Embryonic facial prominence (tissue), 1 donor: ENCODE results near the gene TM9SF3.

Experiments
- DNase-seq: peaks from one replicate; pipeline ENCODE4 v3.0.0-alpha.2; 2016; ENCODE audit errors: extremely low spot score

The TM9SF3 gene

DNA sequence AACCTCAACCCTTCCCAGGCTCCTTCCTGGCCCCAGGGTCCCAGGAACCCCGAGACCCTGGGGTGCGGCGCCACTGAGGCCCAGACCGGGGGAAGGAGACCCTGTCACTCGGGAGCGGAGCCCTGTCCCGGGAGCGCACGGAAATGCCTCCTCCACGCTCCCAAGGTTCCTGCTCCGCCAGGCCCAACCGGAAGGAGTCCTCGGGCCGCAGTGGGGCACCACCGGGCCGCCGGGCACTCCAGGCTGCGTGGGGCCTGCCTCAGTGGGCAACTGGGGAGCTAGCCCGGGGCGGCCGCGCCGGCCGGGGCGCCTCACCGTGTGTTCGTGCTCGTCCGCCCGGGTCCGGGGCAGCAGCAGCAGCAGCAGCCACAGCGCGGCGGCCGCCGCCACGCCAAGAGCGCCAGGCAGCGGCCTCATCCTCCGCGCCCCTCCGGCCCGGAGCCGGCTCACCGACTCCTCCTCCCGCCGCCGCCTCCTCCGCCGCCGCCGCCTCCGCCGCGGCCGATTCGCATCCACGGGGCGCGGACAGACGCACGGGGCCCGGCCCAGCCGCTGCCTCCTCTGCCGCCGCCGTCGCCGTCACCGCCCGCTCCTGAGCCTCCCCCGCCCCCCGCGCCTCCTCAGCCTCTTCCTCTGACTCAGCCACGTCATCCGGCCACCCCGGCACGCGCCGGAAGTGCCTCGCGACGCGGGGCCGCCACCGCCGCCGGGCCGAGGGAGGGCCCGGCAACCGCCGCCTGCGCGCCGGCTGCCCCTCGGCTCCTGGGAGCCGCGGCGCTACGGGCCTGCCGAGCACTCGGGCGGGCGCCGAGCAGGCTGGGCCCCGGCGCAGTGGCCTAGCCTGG is at the start of gene TM9SF3:
Gene TM9SF3, minus strand, starts transcription at position 594 of the 845 bp plus-strand sequence. Its CDS starts 177 bp downstream, at position 417.
- peak; percentile 75 for DNase-seq

DNA sequence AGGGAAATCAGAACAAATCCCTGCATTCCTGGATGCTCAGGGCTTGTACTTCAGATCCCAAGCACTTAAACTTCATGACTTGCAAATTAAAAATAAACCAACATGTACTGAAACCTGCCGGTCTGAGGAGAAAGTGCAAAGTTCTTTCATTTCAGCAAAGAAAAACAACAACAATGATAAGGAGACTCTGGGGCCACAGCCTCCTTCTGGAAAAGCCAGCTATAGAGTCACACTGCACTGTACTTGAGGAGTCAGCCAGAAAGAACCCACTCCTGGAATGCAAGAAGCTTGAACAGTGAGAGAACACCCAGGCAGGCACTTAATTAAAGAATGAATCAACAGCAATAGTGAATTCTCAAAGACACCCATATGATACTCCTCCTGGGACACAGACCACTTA is 49.7 kb upstream of the TM9SF3 start:
- DNase-seq: no peak

DNA sequence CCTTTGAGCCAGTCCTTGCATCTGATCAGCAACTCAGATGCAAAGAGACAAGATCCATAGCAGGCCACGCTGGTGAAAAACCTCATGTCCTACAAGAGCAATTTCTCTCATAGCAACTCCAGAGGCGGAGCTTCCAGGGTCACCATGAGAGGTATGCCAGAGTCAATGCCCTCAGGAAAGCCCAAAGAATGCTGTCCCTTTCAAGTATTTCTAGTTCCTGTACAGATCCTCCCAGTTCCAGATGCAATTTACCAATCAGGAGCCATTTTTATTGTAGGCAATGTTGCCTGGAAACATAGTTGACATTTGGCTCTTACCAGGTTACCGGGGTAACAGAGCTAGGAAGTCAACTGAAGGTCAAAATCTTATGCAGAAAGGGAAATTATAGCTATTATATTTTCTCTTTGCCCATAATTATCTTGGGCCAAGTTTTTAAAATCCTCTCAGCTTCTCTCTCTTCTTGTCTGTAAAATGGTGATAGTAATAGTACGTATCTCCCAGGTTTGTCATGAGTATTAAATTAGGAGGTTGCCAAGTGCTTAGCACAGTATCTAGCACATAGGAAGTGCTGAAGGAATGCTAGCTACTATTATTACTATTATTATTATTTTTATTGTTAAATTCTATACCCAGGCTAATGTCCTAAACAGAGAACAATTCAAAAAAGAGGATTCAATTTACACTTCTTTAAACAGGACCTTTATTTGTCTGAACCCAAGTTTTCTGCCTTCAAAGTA is 46.3 kb upstream of the TM9SF3 start:
- peak; percentile 51 for DNase-seq

DNA sequence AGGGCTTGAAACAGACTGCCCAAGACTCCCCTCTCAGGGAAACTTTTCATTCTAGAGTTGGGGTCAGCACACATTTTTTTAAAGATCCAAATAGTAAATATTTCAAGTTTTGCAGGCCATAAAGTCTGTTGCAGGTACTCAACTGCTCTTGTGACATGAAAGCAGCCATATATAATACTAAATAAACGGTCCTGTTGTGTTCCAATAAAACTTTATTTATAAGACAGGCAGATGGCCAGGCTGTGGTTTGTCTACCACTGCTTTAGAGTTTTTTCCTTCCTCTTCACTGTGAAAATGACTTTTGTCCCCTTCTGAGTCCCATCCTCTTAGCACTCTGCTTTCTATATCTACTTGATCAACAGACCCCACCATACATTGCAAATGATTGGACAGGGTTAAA is 40.5 kb upstream of the TM9SF3 start:
- no peak for DNase-seq

DNA sequence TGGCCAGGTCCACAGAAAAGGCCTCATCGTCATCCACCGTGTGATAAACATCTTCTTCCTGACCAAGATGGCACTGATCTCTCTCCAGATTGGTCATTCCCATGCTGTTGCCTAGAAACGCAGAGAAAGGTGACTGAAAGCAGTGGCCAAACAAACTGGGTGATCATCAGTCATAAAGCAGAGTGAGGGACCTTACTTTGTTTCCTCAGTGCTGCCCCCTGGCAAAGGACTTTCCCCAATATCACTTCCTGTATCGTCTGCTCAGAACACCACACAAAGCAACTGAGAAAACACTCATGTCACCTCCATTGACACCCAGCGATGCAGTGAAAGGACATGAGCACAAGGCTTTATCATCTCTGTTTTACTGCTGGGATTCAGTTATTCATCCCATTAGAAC is 40.0 kb upstream of the TM9SF3 start:
- DNase-seq: no peak

DNA sequence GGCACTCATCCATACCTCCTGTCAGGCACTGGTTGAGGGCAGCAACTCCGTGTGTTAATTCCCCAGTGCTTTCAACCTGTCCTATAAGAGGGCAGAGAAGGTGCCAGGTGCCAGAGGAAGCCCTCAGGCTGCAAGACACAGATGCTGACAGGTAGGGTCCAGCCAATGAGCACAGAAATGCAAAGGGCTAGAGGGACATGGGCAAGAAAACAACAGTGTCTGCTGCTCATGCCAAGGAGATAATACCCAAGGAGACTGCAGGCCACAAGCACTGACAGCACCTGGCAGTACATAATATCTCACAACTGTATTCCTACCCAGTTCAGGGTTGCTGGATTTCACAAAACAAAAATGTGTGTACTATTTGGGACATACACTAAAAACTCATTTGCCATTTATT is 38.4 kb upstream of the TM9SF3 start:
- DNase-seq: no peak

DNA sequence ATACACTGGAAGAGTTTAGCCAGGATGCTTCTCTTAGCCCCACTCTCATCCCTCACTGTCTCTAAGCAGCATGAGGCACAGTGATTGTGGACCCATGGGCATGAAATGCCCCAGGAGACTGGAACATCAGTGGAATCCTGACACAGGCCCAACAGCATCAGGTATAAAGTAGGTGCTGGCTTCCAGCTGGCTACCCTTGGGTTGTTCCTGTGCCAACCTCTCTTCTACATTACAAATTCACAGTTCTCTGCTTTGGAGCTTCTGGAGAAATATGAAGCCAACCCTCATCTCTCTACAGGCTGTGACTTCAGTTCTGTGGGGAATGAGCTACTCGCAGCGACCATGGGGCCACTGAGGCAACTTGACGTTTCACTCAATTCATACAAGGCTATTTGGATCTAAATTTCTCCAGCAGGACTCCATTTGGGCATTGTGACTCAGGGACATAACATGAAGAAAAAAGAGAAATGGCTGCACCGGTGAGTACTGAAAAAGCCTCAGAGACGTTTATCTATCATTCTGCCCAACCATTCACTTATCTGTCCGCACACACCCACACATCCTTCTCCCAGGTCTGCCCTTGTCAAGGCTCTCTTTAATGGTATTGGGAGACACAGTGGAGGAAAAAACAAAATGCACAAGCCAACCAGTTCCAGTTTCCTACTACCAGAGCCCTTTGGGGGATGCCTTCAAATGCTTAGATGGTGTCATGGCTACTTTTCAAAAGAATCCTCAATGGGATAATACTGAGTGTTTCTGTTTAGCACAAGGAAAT is 35.4 kb upstream of the TM9SF3 start:
- DNase-seq: no peak

DNA sequence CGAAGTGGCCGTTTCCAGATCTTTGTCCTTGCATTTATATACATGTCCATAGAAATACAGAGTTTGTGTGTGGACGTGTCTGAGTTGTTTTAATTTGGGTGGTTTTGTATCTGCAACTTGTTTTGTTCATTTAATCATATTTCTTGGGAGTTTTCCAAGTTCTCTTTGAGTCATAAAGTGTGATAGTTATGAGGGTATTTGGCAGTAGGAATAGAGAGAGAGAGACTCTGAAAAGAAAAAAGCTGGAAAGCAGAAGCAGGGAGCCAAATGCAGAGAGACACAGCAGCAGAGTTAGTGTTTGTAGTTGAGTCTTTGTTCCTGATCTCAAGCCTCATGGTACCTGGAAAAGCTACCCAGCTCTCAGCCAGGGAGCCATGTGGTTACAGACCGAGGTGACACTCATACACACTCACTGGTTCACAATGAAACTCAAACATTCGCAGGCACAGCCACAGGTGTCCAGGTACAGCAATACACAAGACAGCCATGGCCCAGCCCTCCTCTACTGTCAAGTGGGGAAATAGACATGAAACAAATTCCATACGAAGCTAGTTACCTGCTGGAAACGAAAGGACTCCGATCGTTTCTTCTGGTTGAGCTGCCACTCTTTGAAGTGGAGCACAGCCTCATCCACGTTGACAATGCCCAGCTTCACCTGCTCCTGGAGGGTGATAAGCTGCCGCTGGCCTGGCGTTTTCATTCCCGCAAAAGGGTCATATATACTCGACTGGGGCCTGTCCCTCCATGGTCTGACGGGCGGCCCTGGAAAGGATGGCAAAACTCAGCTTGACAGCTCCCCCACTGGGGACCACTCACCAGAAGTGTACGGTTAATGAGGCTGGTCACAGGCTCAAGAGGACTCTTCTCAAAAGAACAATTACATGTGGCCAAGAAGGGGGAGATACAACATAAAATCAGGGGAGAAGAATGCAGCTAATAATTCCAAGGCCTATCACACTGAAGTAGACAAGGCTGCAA is 33.3 kb upstream of the TM9SF3 start:
- no peak for DNase-seq

DNA sequence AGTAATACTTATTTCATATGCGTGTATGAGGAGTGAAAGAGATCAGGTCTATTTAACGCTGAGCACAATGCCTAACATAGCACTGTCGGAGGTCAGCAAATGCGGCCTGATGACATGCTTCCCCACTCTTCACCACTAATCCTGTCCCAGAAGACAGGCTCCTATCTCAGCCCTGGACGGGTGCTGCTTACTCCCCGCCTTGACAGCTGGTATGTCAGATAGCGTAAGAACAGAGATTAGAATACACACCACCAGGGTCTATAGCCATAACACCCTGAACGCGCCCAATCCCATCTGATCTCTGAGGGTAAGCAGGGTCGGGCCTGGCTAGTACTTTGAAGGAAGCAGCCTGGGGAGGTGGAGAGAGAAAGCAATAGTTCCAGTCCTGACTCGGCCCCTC is 32.3 kb upstream of the TM9SF3 start:
- no peak for DNase-seq

DNA sequence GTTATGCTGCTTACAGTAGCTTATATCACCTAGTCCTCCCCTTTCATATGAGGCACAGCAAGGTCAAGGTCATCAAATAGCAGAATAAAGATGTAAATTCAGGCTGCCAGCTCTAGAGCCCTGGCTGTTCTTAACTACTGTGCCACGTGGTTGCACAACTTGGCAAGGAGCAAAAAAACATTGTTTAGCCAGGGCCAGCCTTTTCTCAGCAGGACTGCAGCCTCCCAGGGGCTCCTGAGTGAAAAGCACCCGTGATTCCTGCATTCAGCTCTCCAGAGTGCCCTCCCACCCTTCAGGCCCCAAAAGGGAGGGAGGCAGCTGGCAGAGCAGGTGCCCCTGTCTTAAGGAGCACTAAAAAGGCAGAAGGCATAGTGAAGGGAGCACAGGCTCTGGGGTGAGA is 31.8 kb upstream of the TM9SF3 start:
- DNase-seq: no peak

DNA sequence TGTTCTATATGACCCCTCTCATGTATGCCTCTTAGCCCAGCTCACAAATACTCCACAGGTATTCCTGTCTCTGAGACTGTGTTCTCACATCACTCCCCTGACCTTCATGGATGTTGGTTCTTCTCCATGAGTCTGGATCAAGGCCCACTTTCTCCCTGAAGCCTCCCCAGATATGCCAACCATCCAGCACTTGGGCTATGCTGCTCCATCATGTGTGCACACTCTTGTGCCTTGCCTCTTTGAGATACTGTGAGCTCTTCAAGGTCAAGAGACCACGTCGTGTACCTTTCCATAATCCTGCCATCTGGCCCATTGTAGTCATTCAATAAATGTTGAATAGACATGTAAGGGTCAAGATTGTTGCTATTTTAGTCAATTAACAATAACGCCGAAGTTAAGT is 30.1 kb upstream of the TM9SF3 start:
- DNase-seq: no peak

DNA sequence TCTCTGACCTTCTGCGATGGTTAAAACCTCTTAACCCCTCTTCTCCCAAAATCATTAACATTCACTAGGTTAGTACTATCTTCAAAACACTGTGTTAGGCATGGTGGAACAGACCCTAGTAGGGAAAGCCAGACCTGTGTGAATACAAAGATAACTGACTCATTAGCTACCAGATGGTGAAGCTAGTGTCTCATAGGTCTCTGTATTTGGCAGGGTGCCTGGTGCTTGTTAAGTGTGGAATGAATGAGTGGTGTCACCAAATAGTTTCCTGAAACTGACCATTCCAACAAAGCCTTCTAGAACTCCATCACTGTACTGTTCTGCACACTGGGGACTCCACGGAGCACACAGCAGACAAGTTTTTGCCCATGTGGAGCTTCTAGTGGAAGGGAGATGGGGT is 27.7 kb upstream of the TM9SF3 start:
- DNase-seq: no peak

DNA sequence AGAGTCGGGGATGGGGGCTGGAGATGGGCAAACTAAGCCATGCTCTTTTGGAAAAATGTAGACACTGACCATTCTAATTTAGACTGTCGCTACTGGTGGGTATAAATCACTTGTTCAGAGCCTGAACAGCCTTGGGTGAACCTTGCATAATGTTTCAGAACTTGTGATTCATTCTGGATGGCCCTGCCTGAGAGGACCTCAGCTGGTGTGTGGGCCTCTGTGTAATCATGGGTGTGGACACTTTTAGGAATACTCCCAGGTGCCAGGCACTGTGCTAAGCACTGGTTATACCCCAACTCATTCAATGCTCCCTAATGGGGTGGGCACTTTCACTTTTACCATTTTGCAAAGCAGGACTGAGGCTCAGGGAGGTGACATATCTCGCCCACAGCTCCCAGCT is 26.8 kb upstream of the TM9SF3 start:
- no peak for DNase-seq

DNA sequence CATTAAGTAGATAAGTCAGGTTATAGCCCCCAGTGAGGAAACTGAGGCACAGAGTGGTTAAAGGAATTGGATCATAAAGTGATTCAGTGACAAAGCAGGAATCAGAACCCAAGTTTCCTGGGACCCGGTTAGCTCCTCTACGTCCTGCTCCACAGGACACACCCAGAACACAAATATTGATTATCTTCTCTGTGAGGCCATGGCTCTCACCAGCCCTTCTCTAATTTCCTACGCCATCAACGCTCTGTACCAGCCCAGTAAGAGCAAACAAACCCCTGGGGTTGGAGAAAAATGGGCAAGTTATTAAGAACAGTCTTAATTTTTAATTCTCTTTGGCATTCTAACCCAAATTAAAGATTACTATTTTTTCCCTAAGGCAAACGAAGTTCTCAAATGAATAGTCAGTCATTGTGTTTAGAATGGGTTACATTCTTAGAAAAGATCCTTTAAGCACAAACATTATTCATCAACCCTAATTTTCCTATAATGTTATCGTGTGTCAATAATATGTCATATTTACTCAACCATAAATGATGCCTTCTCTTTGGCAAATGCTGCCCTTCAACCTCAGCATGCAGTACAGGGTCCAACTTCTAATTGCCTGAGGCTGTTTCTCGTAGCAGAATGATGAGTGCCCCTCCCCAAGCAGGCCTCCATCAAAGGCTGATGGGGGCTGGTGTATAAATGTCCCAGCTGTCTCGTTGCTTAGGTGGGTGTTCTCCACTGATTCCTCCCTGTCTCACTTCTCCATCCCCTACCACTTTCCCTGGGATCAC is 25.4 kb upstream of the TM9SF3 start:
- DNase-seq: no peak

DNA sequence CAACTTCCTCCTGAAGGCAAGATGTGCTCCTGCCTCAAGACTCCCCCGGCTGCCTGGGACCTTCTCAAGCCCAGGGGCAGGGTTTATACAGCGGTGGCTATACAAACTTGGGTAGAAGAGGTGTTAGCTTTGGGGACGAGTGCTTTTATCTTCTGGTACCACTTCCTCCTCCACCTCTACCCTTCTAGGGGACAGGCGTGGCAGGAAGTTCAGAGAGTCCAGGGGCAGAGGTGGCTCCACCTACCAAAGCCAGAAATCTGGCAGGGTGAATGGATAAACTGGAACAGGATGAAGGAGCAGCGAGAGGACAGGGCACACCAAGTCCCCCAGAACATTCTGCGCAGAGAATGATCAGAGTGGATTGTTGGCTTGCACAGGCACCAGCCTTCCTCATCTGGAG is 24.0 kb upstream of the TM9SF3 start:
- no peak for DNase-seq

DNA sequence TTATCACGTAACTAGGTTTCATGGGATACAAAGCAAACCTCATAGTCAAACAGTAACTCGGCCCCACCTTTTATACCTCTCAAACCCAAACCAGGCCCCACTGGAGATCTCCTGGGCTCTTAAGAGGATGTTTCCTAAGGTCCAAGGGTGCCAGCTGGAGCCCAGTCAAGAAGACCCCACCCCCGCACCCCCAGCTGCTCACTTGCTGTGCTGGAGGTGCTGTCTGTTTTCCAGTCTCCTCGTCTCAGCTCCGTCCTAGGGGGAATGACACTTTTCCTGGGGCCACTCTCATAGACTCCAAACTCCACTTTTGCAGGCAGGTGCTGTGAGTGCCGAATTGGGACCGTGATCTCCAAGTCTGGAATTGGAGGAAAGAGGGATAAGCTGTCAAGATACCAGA is 22.7 kb upstream of the TM9SF3 start:
- no peak for DNase-seq

DNA sequence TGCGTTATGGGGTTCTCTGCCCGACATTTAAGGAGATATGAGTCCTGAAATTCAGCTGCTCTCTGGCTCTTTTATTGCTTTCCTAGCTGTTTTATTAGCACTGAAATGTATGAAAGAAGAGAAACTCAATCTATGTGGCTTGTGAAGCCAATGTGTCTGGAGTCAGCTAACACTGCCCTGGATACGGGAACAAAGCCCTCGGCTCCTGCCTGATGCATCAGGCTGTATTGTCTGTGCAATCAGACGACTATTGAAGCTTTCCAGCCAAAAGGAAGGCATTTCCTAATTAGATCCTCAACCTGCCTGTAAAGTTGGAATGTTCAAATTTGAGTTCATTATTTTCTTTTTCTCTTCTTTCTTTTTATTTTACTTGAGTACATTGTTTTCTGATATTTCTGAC is 22.0 kb upstream of the TM9SF3 start:
- no peak for DNase-seq

DNA sequence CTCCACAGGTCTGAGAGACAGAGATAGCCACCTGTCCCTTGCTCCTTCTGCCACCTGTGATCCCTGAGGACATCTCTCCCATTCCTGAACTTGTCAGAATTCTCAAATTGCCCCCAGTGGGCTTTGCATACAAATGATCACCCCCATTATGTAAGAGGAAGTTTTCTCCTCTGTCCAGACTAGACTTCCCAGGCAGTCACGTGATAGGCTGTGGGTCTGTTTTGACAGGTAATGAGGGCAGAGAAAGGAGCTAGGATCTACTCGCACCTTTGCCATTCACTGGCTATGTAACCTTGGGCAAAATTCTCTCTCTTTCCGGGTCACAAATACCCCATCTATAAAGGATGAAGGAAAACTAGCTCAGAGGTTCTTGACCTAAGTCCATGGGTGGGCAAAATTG is 21.4 kb upstream of the TM9SF3 start:
- no peak for DNase-seq

DNA sequence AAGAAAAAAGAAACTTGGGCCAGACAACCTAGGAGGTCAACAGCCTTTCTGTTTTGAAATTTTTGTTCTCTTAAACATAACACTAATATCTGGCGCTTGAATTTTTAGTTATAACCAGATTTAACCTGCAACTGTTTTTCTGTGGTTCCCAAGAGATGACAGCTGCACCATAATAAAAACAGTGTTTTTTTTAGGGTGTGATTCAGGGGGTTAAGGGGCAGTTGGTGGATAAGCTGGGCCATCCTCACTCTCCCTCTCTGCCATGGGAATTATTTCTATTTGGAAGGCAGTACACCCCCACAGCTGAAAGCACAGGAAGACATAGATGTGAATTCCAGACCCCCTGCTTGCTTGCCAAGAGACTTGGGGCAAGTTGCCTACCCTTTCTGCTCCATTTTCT is 20.1 kb upstream of the TM9SF3 start:
- DNase-seq: no peak

DNA sequence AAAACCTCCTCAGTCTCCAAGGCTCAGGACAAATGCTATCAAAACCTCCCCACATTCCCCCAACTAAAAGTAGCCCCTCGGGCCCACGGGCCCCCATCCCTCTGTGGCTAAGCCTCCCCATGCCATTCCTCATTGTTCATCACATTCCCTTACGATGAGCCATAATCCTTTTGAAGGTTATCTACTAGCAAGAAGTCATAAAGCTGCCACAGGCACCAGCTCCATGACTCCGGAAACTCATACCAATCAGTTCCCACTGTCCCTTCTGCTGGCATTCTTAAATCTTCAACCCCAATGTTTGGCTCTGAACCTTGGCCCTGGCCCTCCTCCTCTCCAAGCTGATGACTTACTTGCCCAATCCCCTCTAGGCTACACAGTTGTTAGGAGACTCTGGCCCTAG is 19.4 kb upstream of the TM9SF3 start:
- no peak for DNase-seq

DNA sequence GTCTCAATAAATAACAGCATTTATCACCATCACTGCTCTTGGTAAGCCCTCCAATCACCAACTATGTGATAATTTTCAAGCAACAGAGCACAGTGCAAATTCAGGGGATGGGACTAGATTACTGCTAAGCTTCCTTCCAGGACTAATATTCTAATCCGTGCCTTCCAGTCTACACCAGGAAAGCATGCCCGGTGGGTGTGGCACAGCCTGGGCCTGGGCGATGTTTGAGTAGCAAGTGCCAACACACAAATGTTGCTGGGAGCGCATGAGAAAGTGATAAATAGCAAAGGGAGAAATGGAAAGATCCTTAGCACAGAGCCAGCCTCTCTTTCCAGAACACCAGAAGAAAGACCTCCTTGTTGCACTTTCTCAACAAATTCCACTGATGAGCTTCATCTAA is 13.5 kb upstream of the TM9SF3 start:
- DNase-seq: no peak
